ENCODE measurements around the gene MORF4L2. TPM values are rescaled to one million over a fixed set of nuclear protein-coding genes. Genes with fewer than 3 reads are reported as not detected.

MORF4L2 gene
- total RNA-seq, 3 donors from 2014 or later (not counting 1 experiment from before 2014, with no cell fraction given), result 136 to 227 (median 141) TPM

GRCh38 chrX:103651151-103651773, 35.2 kb downstream of the MORF4L2 start:
- no peaks in the 10 kb centered on the region for H3K27me3 ChIP-seq (ENCODE audit: control insufficient read depth, insufficient read depth, low read length)
- no peaks in the 10 kb centered on the region for H3K36me3 Mint-ChIP-seq
- no peaks in the 10 kb centered on the region for H3K4me1 ChIP-seq (ENCODE audit: control insufficient read depth, insufficient read depth, low read length)
- H3K4me3 Mint-ChIP-seq, result no peak overlapping the region
- H3K4me3 ChIP-seq (ENCODE audit: low read length), result no peak overlapping the region
- DNase-seq (no peak), ATAC-seq (no peak)
- H3K9me3 ChIP-seq (ENCODE audit: control insufficient read depth, insufficient read depth, low read length), result no peaks in the 10 kb centered on the region
- WGBS (ENCODE audit: insufficient coverage), result no CpG with 5 or more reads among the region's 2 CpGs
- no peak for TF ChIP-seq CTCF (IDR thresholded peaks at IDR 0.05)
- no peak overlapping the region for H3K27ac Mint-ChIP-seq
- no peaks in the 10 kb centered on the region for H3K36me3 ChIP-seq (ENCODE audit: control insufficient read depth, insufficient read depth, low read length)
- intact Hi-C loops (cut with micrococcal nuclease), result no loop called here
- peaks cover 7 to 33% of the 10 kb centered on the region in 2 donors for H3K27me3 Mint-ChIP-seq (ENCODE audit: low read depth in 2 of 2)
- no peak overlapping the region for H3K27ac ChIP-seq (ENCODE audit: low read length)
- H3K4me1 Mint-ChIP-seq, result peaks cover 4% of the 10 kb centered on the region in 2 donors
- H3K9me3 Mint-ChIP-seq, result no peaks in the 10 kb centered on the region

DNA sequence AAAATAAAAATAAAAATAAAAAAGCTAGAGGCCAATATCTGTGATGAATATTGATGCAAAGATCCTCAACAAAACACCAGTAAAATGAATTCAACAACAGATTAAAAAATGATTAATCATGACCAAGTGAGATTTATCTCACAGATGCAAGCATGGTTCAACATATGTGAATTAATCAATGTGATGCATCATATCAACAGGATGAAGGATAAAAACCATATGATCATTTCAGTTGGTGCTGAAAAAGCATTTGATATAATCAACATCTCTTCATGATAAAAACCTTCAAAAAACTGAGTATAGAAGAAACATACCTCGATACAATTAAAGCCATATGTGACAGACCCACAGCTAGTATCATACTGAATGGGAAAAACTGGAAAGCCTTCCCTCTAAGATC, 38.9 kb downstream of the MORF4L2 start:
- H3K4me1 Mint-ChIP-seq, result no peaks in the 10 kb centered on the region
- no peak overlapping the region for H3K4me3 Mint-ChIP-seq
- ATAC-seq (no peak), DNase-seq (no peak)
- no CpG with 5 or more reads among the region's 1 CpG for WGBS (ENCODE audit: insufficient coverage)
- no peak for TF ChIP-seq CTCF (IDR thresholded peaks at IDR 0.05)
- intact Hi-C loops (cut with micrococcal nuclease), result no loop called here
- H3K27me3 Mint-ChIP-seq (ENCODE audit: low read depth in 2 of 2), result peaks cover 21 to 59% of the 10 kb centered on the region in 2 donors
- Histone ChIP-seq H3K4me1 (ENCODE audit: control insufficient read depth, insufficient read depth, low read length) (no peaks in the 10 kb centered on the region), H3K4me3 (ENCODE audit: low read length) (no peak overlapping the region), H3K27ac (ENCODE audit: low read length) (no peak overlapping the region), H3K9me3 (ENCODE audit: control insufficient read depth, insufficient read depth, low read length) (no peaks in the 10 kb centered on the region), H3K27me3 (ENCODE audit: control insufficient read depth, insufficient read depth, low read length) (no peaks in the 10 kb centered on the region), H3K36me3 (ENCODE audit: control insufficient read depth, insufficient read depth, low read length) (no peaks in the 10 kb centered on the region)
- H3K27ac Mint-ChIP-seq, result no peak overlapping the region
- H3K9me3 Mint-ChIP-seq, result no peaks in the 10 kb centered on the region
- H3K36me3 Mint-ChIP-seq, result no peaks in the 10 kb centered on the region

- Histone ChIP-seq H3K4me1 (ENCODE audit: control insufficient read depth, insufficient read depth, low read length) (no peaks in the 10 kb centered on the region), H3K27me3 (ENCODE audit: control insufficient read depth, insufficient read depth, low read length) (no peaks in the 10 kb centered on the region), H3K9me3 (ENCODE audit: control insufficient read depth, insufficient read depth, low read length) (no peaks in the 10 kb centered on the region), H3K4me3 (ENCODE audit: low read length) (no peak overlapping the region), H3K27ac (ENCODE audit: low read length) (no peak overlapping the region), H3K36me3 (ENCODE audit: control insufficient read depth, insufficient read depth, low read length) (no peaks in the 10 kb centered on the region)
- intact Hi-C loops (cut with micrococcal nuclease), result no loop called here
- ATAC-seq, result no peak
- WGBS (ENCODE audit: insufficient coverage), result no CpG with 5 or more reads among the region's 1 CpG
- no peak overlapping the region for H3K4me3 Mint-ChIP-seq
- no peaks in the 10 kb centered on the region for H3K4me1 Mint-ChIP-seq
- H3K27ac Mint-ChIP-seq, result no peak overlapping the region
- no peaks in the 10 kb centered on the region for H3K36me3 Mint-ChIP-seq
- TF ChIP-seq CTCF (IDR thresholded peaks at IDR 0.05), result no peak
- no peaks in the 10 kb centered on the region for H3K9me3 Mint-ChIP-seq
- DNase-seq, result no peak
- H3K27me3 Mint-ChIP-seq (ENCODE audit: low read depth in 2 of 2), result peaks cover 16 to 61% of the 10 kb centered on the region in 2 donors
Measured at GRCh38 chrX:103644125-103644524, 42.4 kb downstream of the MORF4L2 start.

All from natural killer cell (primary cell).